Fibroblast of lung (primary cell): ENCODE data around the gene THRA. TPM values are rescaled to one million over a fixed set of nuclear protein-coding genes. Genes with fewer than 3 reads are reported as not detected.

Experiments used
- DNase-seq, 2 donors: peaks; one replicate each; pipeline versions ENCODE4 v3.0.0 to v3.0.0-alpha.2; 2010; ENCODE audit warnings: low read depth in 2 of 2
- H2AFZ ChIP-seq: 2 replicates; pipeline ENCODE4 v1.5.1; 2012; ENCODE audit warnings: low read length, control low read depth, inconsistent platforms
- H3K27ac ChIP-seq: 2 replicates; pipeline ENCODE4 v1.5.1; 2011; ENCODE audit warnings: low read length, control low read depth; ENCODE audit not compliant: insufficient read depth
- H3K27me3 ChIP-seq: 2 replicates; pipeline ENCODE4 v1.5.1; 2011; ENCODE audit warnings: mild to moderate bottlenecking, low read length; ENCODE audit not compliant: control insufficient read depth, insufficient read depth
- H3K36me3 ChIP-seq: 2 replicates; pipeline ENCODE4 v1.5.1; 2011; ENCODE audit warnings: low read length; ENCODE audit not compliant: control insufficient read depth, insufficient read depth
- H3K4me1 ChIP-seq: 2 replicates; pipeline ENCODE4 v1.5.1; 2011; ENCODE audit warnings: low read length; ENCODE audit not compliant: control insufficient read depth, insufficient read depth; ENCODE audit errors: extremely low read depth
- H3K4me2 ChIP-seq: 2 replicates; pipeline ENCODE4 v1.5.1; 2011; ENCODE audit warnings: low read length, control low read depth; ENCODE audit not compliant: insufficient read depth; ENCODE audit errors: extremely low read depth
- H3K4me3 ChIP-seq, 4 experiments: fragments of 200-600 bp in 1 of 4; sonication (generic) in 1 of 4; replicated peaks in 1 of 4; 2 replicates each; pipeline ENCODE4 v1.5.1; 2011 to 2016; ENCODE audit warnings: low read length in 4 of 4, low read depth in 3 of 4, mild to moderate bottlenecking in 3 of 4, control low read depth in 2 of 4, inconsistent platforms in 1 of 4, mixed read lengths in 1 of 4; ENCODE audit not compliant: insufficient read depth in 1 of 4; ENCODE audit errors: control extremely low read depth in 1 of 4
- H3K79me2 ChIP-seq: 2 replicates; pipeline ENCODE4 v1.5.1; 2012; ENCODE audit warnings: mild to moderate bottlenecking, low read length, inconsistent platforms; ENCODE audit not compliant: control insufficient read depth, insufficient read depth
- H3K9ac ChIP-seq: 2 replicates; pipeline ENCODE4 v1.5.1; 2011; ENCODE audit warnings: mild to moderate bottlenecking, low read length, control low read depth; ENCODE audit not compliant: insufficient read depth
- H3K9me3 ChIP-seq: 2 replicates; pipeline ENCODE4 v1.5.1; 2012; ENCODE audit warnings: low read depth, low read length; ENCODE audit not compliant: control insufficient read depth, insufficient read depth
- H4K20me1 ChIP-seq: 2 replicates; pipeline ENCODE4 v1.5.1; 2011; ENCODE audit warnings: low read length; ENCODE audit not compliant: control insufficient read depth, insufficient read depth; ENCODE audit errors: extremely low read depth
- CTCF ChIP-seq, 2 donors: IDR thresholded peaks in 1 of 2; conservative IDR thresholded peaks in 1 of 2; 1 replicate in 1 of 2; 2 replicates in 1 of 2; pipeline ENCODE4 v1.5.1; 2011 to 2012; ENCODE audit warnings: low read length in 2 of 2, control low read depth in 1 of 2, inconsistent platforms in 1 of 2, low read depth in 1 of 2, mild to moderate bottlenecking in 1 of 2
- EZH2 ChIP-seq: IDR thresholded peaks from 2 replicates; pipeline ENCODE4 v1.5.1; 2012; ENCODE audit warnings: low read length, control low read depth, mild to moderate bottlenecking; ENCODE audit errors: missing control alignments
- polyA plus RNA-seq, 2 donors: library from polyadenylated mRNA; depleted of rRNA in 1 of 2; stranded (reverse) in 1 of 2; unstranded in 1 of 2; fragments of >200 nt; gene quantifications; 2 replicates each; pipeline ENCODE4 v1.2.1, GENCODE V29; 2011 to 2012; ENCODE audit warnings: missing spikeins in 1 of 2
- total RNA-seq: library from RNA; depleted of rRNA; stranded (reverse); fragments of >200 nt; gene quantifications from 2 replicates; pipeline ENCODE4 v1.2.1, GENCODE V29; 2014

Gene THRA
- total and polyA plus RNA-seq, 2 donors (not counting 1 experiment from before 2014, with no cell fraction given) = 27.2 to 52.8 TPM

- Histone ChIP-seq H3K9ac (no peak overlapping the region), H3K27me3 (no peaks in the 10 kb centered on the region), H2AFZ (no peak overlapping the region), H3K27ac (no peak overlapping the region), H3K79me2 (no peaks in the 10 kb centered on the region), H3K4me2 (no peak overlapping the region), H3K36me3 (peaks cover 27% of the 10 kb centered on the region), H3K9me3 (no peaks in the 10 kb centered on the region), H3K4me1 (peaks cover 9% of the 10 kb centered on the region), H4K20me1 (no peaks in the 10 kb centered on the region), H3K4me3 (no peak overlapping the region)
- TF ChIP-seq EZH2 (no peak), CTCF (conservative IDR thresholded peaks at IDR 0.05 in 1 of 2, IDR thresholded peaks at IDR 0.05 in 1 of 2; ENCODE audit: low read depth in 1 of 2, low read length in 2 of 2) (peak; percentile 79 to 85)
- DNase-seq = peak; percentile 66 to 81
Observed at GRCh38 chr17:40026816-40027613, 35.8 kb upstream of the THRA start.

GRCh38 chr17:40027614-40028012 lies 35.2 kb upstream of the THRA start:
- peaks cover 8% of the 10 kb centered on the region for H3K4me1 ChIP-seq
- H3K4me2 ChIP-seq = no peak overlapping the region
- H3K36me3 ChIP-seq = peaks cover 31% of the 10 kb centered on the region
- no peaks in the 10 kb centered on the region for H3K79me2 ChIP-seq
- no peak overlapping the region for H3K27ac ChIP-seq
- H3K9me3 ChIP-seq = no peaks in the 10 kb centered on the region
- H2AFZ ChIP-seq = no peak overlapping the region
- no peak for DNase-seq
- no peak for TF ChIP-seq CTCF (conservative IDR thresholded peaks at IDR 0.05 in 1 of 2, IDR thresholded peaks at IDR 0.05 in 1 of 2; ENCODE audit: low read depth in 1 of 2, low read length in 2 of 2)
- TF ChIP-seq EZH2 = no peak
- H3K27me3 ChIP-seq = no peaks in the 10 kb centered on the region
- no peak overlapping the region for H3K4me3 ChIP-seq
- H3K9ac ChIP-seq = no peak overlapping the region
- no peaks in the 10 kb centered on the region for H4K20me1 ChIP-seq

- no peaks in the 10 kb centered on the region for H3K27me3 ChIP-seq
- H3K4me3 ChIP-seq = no peak overlapping the region
- no peaks in the 10 kb centered on the region for H3K79me2 ChIP-seq
- DNase-seq = no peak
- peaks cover 33% of the 10 kb centered on the region for H3K36me3 ChIP-seq
- H2AFZ ChIP-seq = no peak overlapping the region
- no peak overlapping the region for H3K9ac ChIP-seq
- H3K9me3 ChIP-seq = no peaks in the 10 kb centered on the region
- H3K4me2 ChIP-seq = no peak overlapping the region
- H4K20me1 ChIP-seq = no peaks in the 10 kb centered on the region
- no peak for TF ChIP-seq EZH2
- TF ChIP-seq CTCF (conservative IDR thresholded peaks at IDR 0.05 in 1 of 2, IDR thresholded peaks at IDR 0.05 in 1 of 2; ENCODE audit: low read depth in 1 of 2, low read length in 2 of 2) = no peak
- H3K4me1 ChIP-seq = peaks cover 5% of the 10 kb centered on the region
- H3K27ac ChIP-seq = no peak overlapping the region
Observed at GRCh38 chr17:40028595-40028994, 34.2 kb upstream of the THRA start.
